ENCODE data around the gene BABAM2.

DNA sequence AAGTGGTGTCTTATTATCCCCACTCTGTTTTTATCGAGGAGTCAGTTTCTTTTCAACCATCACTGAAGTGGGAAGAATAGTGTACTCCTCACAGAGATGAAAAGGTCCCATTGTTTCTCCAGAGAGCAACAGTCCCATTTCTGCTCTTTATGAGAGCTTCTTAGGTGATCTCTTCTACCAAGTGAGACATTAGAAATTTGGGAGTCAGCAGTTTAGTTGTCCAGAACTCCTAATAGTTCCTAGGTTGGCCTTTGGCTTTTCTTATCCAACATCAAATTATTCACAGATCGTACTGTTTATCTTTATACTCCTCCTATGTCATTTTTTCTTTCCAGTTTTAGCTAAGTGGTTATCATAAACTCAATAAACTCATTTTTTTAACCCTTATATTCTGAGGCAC is 213.1 kb downstream of the BABAM2 start:
- TF ChIP-seq CTCF (IDR thresholded peaks at IDR 0.05), result no peak
- TF ChIP-seq POLR2A (IDR thresholded peaks at IDR 0.05), result no peak
